B cell (primary cell): Measurements from ENCODE around the gene ZFR2. TPM values are rescaled to one million over a fixed set of nuclear protein-coding genes. Genes with fewer than 3 reads are reported as not detected.

Experiments
- ATAC-seq: fragments of 200-7000 bp; cut with Tn5 transposase; one replicate; pipeline ENCODE4 v1.10.0; 2021; ENCODE audit warnings: low read depth, mild to moderate bottlenecking, moderate number of reproducible peaks, moderate library complexity
- CTCF ChIA-PET: fragments of 350-600 bp; sonication (Branson Sonifier 250); formaldehyde crosslinking; loops from one replicate; lab custom pipeline; 2021; ENCODE audit warnings: antibody characterized with exemption, inconsistent platforms; lab: Charles Lee
- POLR2A ChIA-PET: fragments of 350-600 bp; sonication (Branson Sonifier 250); formaldehyde crosslinking; loops from one replicate; lab custom pipeline; 2021; ENCODE audit warnings: antibody characterized with exemption; lab: Charles Lee
- DNase-seq: peaks from one replicate; pipeline ENCODE4 v3.0.0; 2013
- H2AFZ ChIP-seq: 2 replicates; pipeline ENCODE4 v1.6.1; 2012; ENCODE audit warnings: mild to moderate bottlenecking, low read depth, low read length; ENCODE audit not compliant: insufficient read depth, poor library complexity, severe bottlenecking
- H3K27ac ChIP-seq, 2 donors: 1 replicate in 1 of 2; 2 replicates in 1 of 2; pipeline ENCODE4 v1.5.1; 2012 to 2013; ENCODE audit warnings: low read length in 2 of 2, mild to moderate bottlenecking in 2 of 2, moderate library complexity in 1 of 2
- H3K27me3 ChIP-seq, 4 experiments: fragments of 200-600 bp in 1 of 4; sonication (generic) in 1 of 4; replicated peaks in 1 of 4; 1 replicate in 2 of 4; 2 replicates in 2 of 4; pipeline versions ENCODE4 v1.6.1 to v1.7.0; 2013 to 2016; ENCODE audit warnings: low read length in 3 of 4, mild to moderate bottlenecking in 2 of 4, mixed read lengths in 1 of 4, moderate library complexity in 1 of 4; ENCODE audit not compliant: insufficient read depth in 4 of 4, control insufficient read depth in 3 of 4; ENCODE audit errors: control extremely low read depth in 1 of 4
- H3K36me3 ChIP-seq, 2 experiments: replicated peaks in 1 of 2; 1 replicate in 1 of 2; 2 replicates in 1 of 2; pipeline versions ENCODE4 v1.6.1 to v1.7.1; 2013; ENCODE audit warnings: low read length in 1 of 2; ENCODE audit not compliant: insufficient read depth in 2 of 2, control insufficient read depth in 1 of 2; ENCODE audit errors: control extremely low read depth in 1 of 2, extremely low read depth in 1 of 2
- H3K4me1 ChIP-seq, 2 donors: fragments of 200-600 bp in 1 of 2; sonication (generic) in 1 of 2; 1 replicate in 1 of 2; 2 replicates in 1 of 2; pipeline versions ENCODE4 v1.5.1 to v1.6.1; 2013 to 2017; ENCODE audit warnings: low read length in 2 of 2; ENCODE audit not compliant: control insufficient read depth in 2 of 2, insufficient read depth in 2 of 2
- H3K4me2 ChIP-seq: replicated peaks from 2 replicates; pipeline ENCODE3; 2012; ENCODE audit warnings: mild to moderate bottlenecking, low read depth, low read length; ENCODE audit not compliant: poor library complexity, severe bottlenecking
- H3K4me3 ChIP-seq, 5 experiments: fragments of 200-600 bp in 1 of 5; sonication (generic) in 1 of 5; 1 replicate in 3 of 5; 2 replicates in 2 of 5; pipeline versions ENCODE4 v1.5.1 to v1.7.0; 2011 to 2016; ENCODE audit warnings: low read length in 4 of 5, mild to moderate bottlenecking in 4 of 5, low read depth in 2 of 5, control low read depth in 1 of 5, moderate library complexity in 1 of 5; ENCODE audit not compliant: insufficient read depth in 1 of 5; ENCODE audit errors: control extremely low read depth in 1 of 5, extremely low read depth in 1 of 5
- H3K79me2 ChIP-seq: fragments of 200-600 bp; sonication (generic); one replicate; pipeline ENCODE4 v1.6.0; 2016; ENCODE audit warnings: low read length; ENCODE audit not compliant: control insufficient read depth, insufficient read depth
- H3K9ac ChIP-seq: fragments of 200-600 bp; sonication (generic); 2 replicates; pipeline ENCODE4 v1.6.1; 2017; ENCODE audit warnings: mild to moderate bottlenecking, low read length, moderate library complexity
- H3K9me3 ChIP-seq, 3 donors: one replicate each; pipeline versions ENCODE4 v1.6.1 to v1.7.1; 2013; ENCODE audit warnings: low read length in 2 of 3; ENCODE audit not compliant: control insufficient read depth in 2 of 3, insufficient read depth in 1 of 3; ENCODE audit errors: control extremely low read depth in 1 of 3
- H4K20me1 ChIP-seq: 2 replicates; pipeline ENCODE4 v1.6.0; 2012; ENCODE audit warnings: mild to moderate bottlenecking, low read length; ENCODE audit not compliant: insufficient read depth, control insufficient read depth, poor library complexity, severe bottlenecking
- H3K27ac Mint-ChIP-seq: one replicate; pipeline ENCODE4 v1.8.0; 2021; ENCODE audit warnings: mixed read lengths
- H3K27me3 Mint-ChIP-seq: one replicate; pipeline ENCODE4 v1.8.0; 2021; ENCODE audit warnings: mixed read lengths
- H3K4me1 Mint-ChIP-seq: one replicate; pipeline ENCODE4 v1.8.0; 2021; ENCODE audit warnings: mixed read lengths
- H3K4me3 Mint-ChIP-seq: one replicate; pipeline ENCODE4 v1.8.0; 2021; ENCODE audit warnings: mixed read lengths
- H3K9me3 Mint-ChIP-seq: one replicate; pipeline ENCODE4 v1.8.0; 2022; ENCODE audit warnings: mixed read lengths; ENCODE audit not compliant: insufficient read depth
- EZH2 ChIP-seq: IDR thresholded peaks from 2 replicates; pipeline ENCODE4 v1.6.1; 2012; ENCODE audit warnings: borderline replicate concordance, low read depth, mild to moderate bottlenecking, moderate library complexity, low read length; ENCODE audit not compliant: insufficient read depth, poor library complexity, severe bottlenecking
- WGBS: methylation state at CpG from one replicate; pipeline ENCODE4 v1.1.5; 2013; ENCODE audit warnings: missing lambda C conversion rate; ENCODE audit not compliant: insufficient coverage; 5-methylcytosine and 5-hydroxymethylcytosine counted together
- intact Hi-C: fragments of 100-400 bp; cut with micrococcal nuclease; formaldehyde crosslinking; loops from one replicate; pipeline ENCODE4 v1.10.0; 2022
- polyA plus RNA-seq: library from polyadenylated mRNA; depleted of rRNA; stranded (reverse); fragments of >200 nt; gene quantifications from 2 replicates; pipeline ENCODE4 v1.2.3, GENCODE V29; 2012
- total RNA-seq, 2 donors: library from RNA; stranded (reverse); fragments of 120-200 nt in 1 of 2; gene quantifications; 1 replicate in 1 of 2; 2 replicates in 1 of 2; pipeline versions ENCODE4 v1.2.3 to v1.2.4, GENCODE V29; 2013 to 2022
- TF ChIP-seq, protein P1 (sequence below): fragments of 200-600 bp; IDR thresholded peaks from one replicate; pipeline ENCODE4 v1.8.0; 2022; ENCODE audit warnings: antibody characterized with exemption, mild to moderate bottlenecking

ZFR2 gene
- total and polyA plus RNA-seq, 2 donors (not counting 1 experiment from before 2014, with no cell fraction given), result 0.36 to 0.39 TPM

DNA sequence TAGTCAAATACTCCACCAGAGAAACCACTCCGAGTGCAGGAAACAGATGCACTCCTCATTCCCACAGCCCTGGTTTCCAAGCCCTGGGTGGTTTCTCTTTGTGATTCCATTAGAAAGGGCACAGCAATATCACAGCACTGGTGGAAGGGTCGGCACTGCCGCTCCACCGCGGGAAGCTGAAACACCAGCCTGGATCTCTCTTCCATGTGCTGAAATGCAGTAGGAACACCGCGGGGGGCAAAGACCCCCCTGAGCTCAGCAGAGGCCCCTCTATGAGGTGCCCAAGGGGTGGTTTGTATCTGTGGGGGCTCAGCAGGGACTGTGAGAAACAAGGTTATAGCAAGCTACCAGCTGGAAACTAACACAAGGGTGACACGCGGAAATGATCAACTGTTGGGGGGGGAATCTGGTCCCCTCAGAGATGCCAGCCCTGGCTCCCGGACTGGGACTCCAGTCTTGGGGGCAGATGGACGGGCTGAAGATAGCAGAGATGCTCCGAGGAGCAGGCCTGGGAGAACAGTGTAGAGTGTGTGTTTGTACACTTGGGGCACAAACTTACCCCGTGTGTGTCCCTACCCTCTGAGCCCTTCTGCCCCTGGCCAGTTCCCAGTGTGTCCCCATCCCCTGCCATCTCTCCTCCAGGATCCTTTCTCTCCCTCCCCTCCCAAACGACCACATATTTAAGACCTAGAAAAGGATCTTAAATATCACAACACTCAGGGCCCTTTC is 1.8 kb downstream of the ZFR2 start:
- Mint-ChIP-seq H3K4me1 (peaks cover 5% of the 10 kb centered on the region), H3K4me3 (no peak overlapping the region), H3K27ac (no peak overlapping the region), H3K27me3 (peaks cover 40% of the 10 kb centered on the region), H3K9me3 (no peaks in the 10 kb centered on the region)
- intact Hi-C loops, result no loop called here
- WGBS, result 49% methylated on average over 12 of the region's 14 CpGs
- H3K9ac ChIP-seq, result no peak overlapping the region
- no peaks in the 10 kb centered on the region for H3K36me3 ChIP-seq
- ChIA-PET CTCF (interaction anchor here (1.6 kb wide), 1 partner anchor 15 kb away, joined by 4 read pairs; no protein-coding TSS in a partner anchor), POLR2A (no interaction called here)
- H3K27ac ChIP-seq, result no peak overlapping the region
- TF ChIP-seq EZH2, result no peak
- TF ChIP-seq, protein P1, sequence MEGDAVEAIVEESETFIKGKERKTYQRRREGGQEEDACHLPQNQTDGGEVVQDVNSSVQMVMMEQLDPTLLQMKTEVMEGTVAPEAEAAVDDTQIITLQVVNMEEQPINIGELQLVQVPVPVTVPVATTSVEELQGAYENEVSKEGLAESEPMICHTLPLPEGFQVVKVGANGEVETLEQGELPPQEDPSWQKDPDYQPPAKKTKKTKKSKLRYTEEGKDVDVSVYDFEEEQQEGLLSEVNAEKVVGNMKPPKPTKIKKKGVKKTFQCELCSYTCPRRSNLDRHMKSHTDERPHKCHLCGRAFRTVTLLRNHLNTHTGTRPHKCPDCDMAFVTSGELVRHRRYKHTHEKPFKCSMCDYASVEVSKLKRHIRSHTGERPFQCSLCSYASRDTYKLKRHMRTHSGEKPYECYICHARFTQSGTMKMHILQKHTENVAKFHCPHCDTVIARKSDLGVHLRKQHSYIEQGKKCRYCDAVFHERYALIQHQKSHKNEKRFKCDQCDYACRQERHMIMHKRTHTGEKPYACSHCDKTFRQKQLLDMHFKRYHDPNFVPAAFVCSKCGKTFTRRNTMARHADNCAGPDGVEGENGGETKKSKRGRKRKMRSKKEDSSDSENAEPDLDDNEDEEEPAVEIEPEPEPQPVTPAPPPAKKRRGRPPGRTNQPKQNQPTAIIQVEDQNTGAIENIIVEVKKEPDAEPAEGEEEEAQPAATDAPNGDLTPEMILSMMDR, result no peak
- H3K4me3 ChIP-seq, result no peak overlapping the region
- H3K4me2 ChIP-seq, result no peak overlapping the region
- DNase-seq (no peak), ATAC-seq (no peak)
- H4K20me1 ChIP-seq, result no peaks in the 10 kb centered on the region
- peaks cover 0 to 14% of the 10 kb centered on the region in 2 donors for H3K4me1 ChIP-seq
- H3K9me3 ChIP-seq, result peaks cover 0 to 13% (median 5%) of the 10 kb centered on the region in 3 donors
- H3K27me3 ChIP-seq, result peaks cover 0 to 33% (median 22%) of the 10 kb centered on the region in 4 experiments
- H3K79me2 ChIP-seq, result no peaks in the 10 kb centered on the region
- H2AFZ ChIP-seq, result no peak overlapping the region

DNA sequence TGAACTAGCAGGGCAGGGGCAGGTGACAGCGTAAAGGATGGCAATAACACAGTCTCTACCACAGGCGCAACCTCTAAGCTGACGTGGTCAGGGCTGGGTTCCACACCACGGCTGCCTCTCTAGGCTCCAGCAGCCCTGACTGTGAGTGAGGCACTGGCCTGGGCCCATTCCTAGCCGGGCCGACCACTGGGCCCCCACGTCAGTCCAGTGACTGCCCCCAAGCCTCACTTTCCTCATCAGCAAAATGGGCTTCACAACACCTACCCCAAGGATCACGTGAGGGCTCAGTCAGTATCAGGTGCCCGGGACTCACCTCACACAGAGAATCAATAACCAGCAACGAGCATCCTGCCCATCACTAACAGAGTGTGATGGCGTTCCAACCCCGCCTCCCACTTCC is 5.2 kb downstream of the ZFR2 start:
- Histone ChIP-seq H2AFZ (no peak overlapping the region), H3K4me3 (no peak overlapping the region), H3K36me3 (no peaks in the 10 kb centered on the region), H3K27ac (no peak overlapping the region), H3K9ac (no peak overlapping the region), H3K27me3 (peaks cover 0 to 18% (median 10%) of the 10 kb centered on the region in 4 experiments), H3K79me2 (no peaks in the 10 kb centered on the region), H3K4me1 (peaks cover 0 to 7% of the 10 kb centered on the region in 2 donors), H3K9me3 (no peaks in the 10 kb centered on the region), H3K4me2 (no peak overlapping the region), H4K20me1 (no peaks in the 10 kb centered on the region)
- no peaks in the 10 kb centered on the region for H3K9me3 Mint-ChIP-seq
- intact Hi-C loops, result no loop called here
- ATAC-seq, result no peak
- no peaks in the 10 kb centered on the region for H3K4me1 Mint-ChIP-seq
- no peak overlapping the region for H3K4me3 Mint-ChIP-seq
- no peak overlapping the region for H3K27ac Mint-ChIP-seq
- WGBS, result 88% methylated on average over 8 of the region's 12 CpGs
- no peak for DNase-seq
- ChIA-PET CTCF (no interaction called here), POLR2A (no interaction called here)
- no peak for TF ChIP-seq EZH2
- TF ChIP-seq, protein P1, result no peak
- peaks cover 27% of the 10 kb centered on the region for H3K27me3 Mint-ChIP-seq
